Activated CD8-positive, alpha-beta memory T cell treated with anti-CD3 and anti-CD28 coated beads for 1 hour (primary cell): Measurements from ENCODE around the gene HIVEP1.
A peak's percentile ranks its signal among the peaks of the same experiment; 100 is the strongest.
"Not testable (repeated sequence)": the region's sequence is repeated elsewhere in the genome, so short reads cannot be mapped to it uniquely, and the experiment has no call there.

ENCODE experiments used
- DNase-seq, 2 donors: peaks; one replicate each; pipeline ENCODE4 v3.0.0-alpha.2; 2020; ENCODE audit warnings: low read depth in 1 of 2; ENCODE audit errors: extremely low read depth in 1 of 2

HIVEP1 gene

GRCh38 chr6:12150812-12151432 lies 138.8 kb downstream of the HIVEP1 start:
- peak in 1 of 2 donors; percentile 24 for DNase-seq

GRCh38 chr6:12151433-12151820 lies 139.3 kb downstream of the HIVEP1 start:
- no peak for DNase-seq

GRCh38 chr6:12152023-12152970 lies 140.2 kb downstream of the HIVEP1 start:
- no peak for DNase-seq

- DNase-seq = not testable (repeated sequence)
These were observed 143.7 kb downstream of the HIVEP1 start for GRCh38 chr6:12155769-12156168.

GRCh38 chr6:12158686-12159415 lies 146.7 kb downstream of the HIVEP1 start:
- no peak for DNase-seq

GRCh38 chr6:12160326-12160725 lies 148.2 kb downstream of the HIVEP1 start:
- no peak for DNase-seq

GRCh38 chr6:12162213-12162612 lies 150.1 kb downstream of the HIVEP1 start:
- DNase-seq = no peak

- peak in 1 of 2 donors; percentile 16 for DNase-seq
These were observed 151.0 kb downstream of the HIVEP1 start for GRCh38 chr6:12163149-12163548.

- DNase-seq = no peak
These were observed 151.8 kb downstream of the HIVEP1 start for GRCh38 chr6:12163744-12164507.

GRCh38 chr6:12164508-12164770 lies 152.3 kb downstream of the HIVEP1 start:
- no peak for DNase-seq

GRCh38 chr6:12165297-12165696 lies 153.2 kb downstream of the HIVEP1 start:
- DNase-seq = no peak

GRCh38 chr6:12165722-12166280 lies 153.7 kb downstream of the HIVEP1 start:
- no peak for DNase-seq

- no peak for DNase-seq
These were observed 157.3 kb downstream of the HIVEP1 start for GRCh38 chr6:12169377-12169776.

- DNase-seq = no peak
These were observed 158.4 kb downstream of the HIVEP1 start for GRCh38 chr6:12170351-12171092.

GRCh38 chr6:12171717-12172116 lies 159.6 kb downstream of the HIVEP1 start:
- no peak for DNase-seq

- no peak for DNase-seq
These were observed 160.5 kb downstream of the HIVEP1 start for GRCh38 chr6:12172572-12172971.

GRCh38 chr6:12173181-12173580 lies 161.1 kb downstream of the HIVEP1 start:
- DNase-seq = no peak

GRCh38 chr6:12173661-12174060 lies 161.5 kb downstream of the HIVEP1 start:
- DNase-seq = no peak

- DNase-seq = no peak
These were observed 162.8 kb downstream of the HIVEP1 start for GRCh38 chr6:12174878-12175277.

- no peak for DNase-seq
These were observed 163.5 kb downstream of the HIVEP1 start for GRCh38 chr6:12175626-12176025.
